ENCODE data around the gene CSTPP1.

GRCh38 chr11:46958777-46959176 lies 22.2 kb downstream of the CSTPP1 start:
- TF ChIP-seq CTCF (optimal IDR thresholded peaks at IDR 0.05 in 1 of 3, IDR thresholded peaks at IDR 0.05 in 1 of 3, conservative IDR thresholded peaks at IDR 0.05 in 1 of 3; ENCODE audit: extremely low read depth in 1 of 3, insufficient read depth in 2 of 3, low read length in 3 of 3) (no peak), EZH2 (IDR thresholded peaks at IDR 0.05; ENCODE audit: low read length) (no peak)
